HEK293T (cell line): ENCODE results near the gene DDX10.
A peak's percentile ranks its signal among the peaks of the same experiment; 100 is the strongest.
"Not testable (repeated sequence)": the region's sequence is repeated elsewhere in the genome, so short reads cannot be mapped to it uniquely, and the experiment has no call there.

Experiments
- CTCF ChIA-PET: fragments of 350-600 bp; formaldehyde crosslinking; extraction: SDS; loops from one replicate; lab custom pipeline; 2021; ENCODE audit warnings: antibody characterized with exemption, inconsistent platforms; lab: Yijun Ruan, JAX
- POLR2A ChIA-PET: fragments of 350-600 bp; formaldehyde crosslinking; extraction: SDS; loops from one replicate; lab custom pipeline; 2020; ENCODE audit warnings: antibody characterized with exemption, inconsistent platforms; lab: Yijun Ruan, JAX
- DNase-seq: peaks from one replicate; pipeline ENCODE4 v3.0.0; 2012; ENCODE audit warnings: mixed read lengths; ENCODE audit errors: extremely low spot score
- ARNT ChIP-seq: fragments of 450-650 bp; IDR thresholded peaks from 2 replicates; pipeline ENCODE4 v1.6.1; 2017; ENCODE audit warnings: mild to moderate bottlenecking
- BHLHE40 ChIP-seq: fragments of 450-650 bp; IDR thresholded peaks from 2 replicates; pipeline ENCODE4 v1.6.1; 2016; ENCODE audit warnings: mild to moderate bottlenecking, moderate library complexity, borderline replicate concordance
- CTBP1 ChIP-seq: fragments of 450-650 bp; IDR thresholded peaks from 2 replicates; pipeline ENCODE4 v1.6.1; 2016; ENCODE audit warnings: borderline replicate concordance
- ELF4 ChIP-seq: fragments of 450-650 bp; IDR thresholded peaks from 2 replicates; pipeline ENCODE4 v1.6.1; 2017; ENCODE audit warnings: antibody characterized with exemption
- FOXA1 ChIP-seq: fragments of 450-650 bp; IDR thresholded peaks from 2 replicates; pipeline ENCODE4 v1.6.1; 2016; ENCODE audit warnings: mild to moderate bottlenecking
- FOXK2 ChIP-seq: fragments of 450-650 bp; IDR thresholded peaks from 2 replicates; pipeline ENCODE4 v1.6.1; 2016; ENCODE audit warnings: mild to moderate bottlenecking
- FOXM1 ChIP-seq: fragments of 450-650 bp; IDR thresholded peaks from 2 replicates; pipeline ENCODE4 v1.6.1; 2017; ENCODE audit warnings: mild to moderate bottlenecking, borderline replicate concordance
- HDGF ChIP-seq: fragments of 450-650 bp; IDR thresholded peaks from 2 replicates; pipeline ENCODE4 v1.6.1; 2017; ENCODE audit warnings: antibody characterized with exemption, borderline replicate concordance
- L3MBTL2 ChIP-seq: fragments of 450-650 bp; conservative IDR thresholded peaks from 2 replicates; pipeline ENCODE4 v1.6.1; 2016; ENCODE audit warnings: mild to moderate bottlenecking
- LEF1 ChIP-seq: fragments of 450-650 bp; IDR thresholded peaks from 2 replicates; pipeline ENCODE4 v1.6.1; 2017; ENCODE audit warnings: mild to moderate bottlenecking, borderline replicate concordance
- NFRKB ChIP-seq: fragments of 450-650 bp; IDR thresholded peaks from 2 replicates; pipeline ENCODE4 v1.6.1; 2016; ENCODE audit warnings: mild to moderate bottlenecking, moderate library complexity
- SP1 ChIP-seq: fragments of 450-650 bp; IDR thresholded peaks from 2 replicates; pipeline ENCODE4 v1.6.1; 2017
- SUZ12 ChIP-seq: fragments of 450-650 bp; IDR thresholded peaks from 2 replicates; pipeline ENCODE4 v1.6.1; 2016; ENCODE audit warnings: mild to moderate bottlenecking
- TARDBP ChIP-seq: fragments of 450-650 bp; IDR thresholded peaks from 2 replicates; pipeline ENCODE4 v1.6.1; 2016
- ZNF384 ChIP-seq: fragments of 450-650 bp; IDR thresholded peaks from 2 replicates; pipeline ENCODE4 v1.6.1; 2016
- TF ChIP-seq, protein P1 (sequence below): fragments of 450-650 bp; IDR thresholded peaks from 2 replicates; pipeline ENCODE4 v1.6.1; 2016

Gene DDX10

DNA sequence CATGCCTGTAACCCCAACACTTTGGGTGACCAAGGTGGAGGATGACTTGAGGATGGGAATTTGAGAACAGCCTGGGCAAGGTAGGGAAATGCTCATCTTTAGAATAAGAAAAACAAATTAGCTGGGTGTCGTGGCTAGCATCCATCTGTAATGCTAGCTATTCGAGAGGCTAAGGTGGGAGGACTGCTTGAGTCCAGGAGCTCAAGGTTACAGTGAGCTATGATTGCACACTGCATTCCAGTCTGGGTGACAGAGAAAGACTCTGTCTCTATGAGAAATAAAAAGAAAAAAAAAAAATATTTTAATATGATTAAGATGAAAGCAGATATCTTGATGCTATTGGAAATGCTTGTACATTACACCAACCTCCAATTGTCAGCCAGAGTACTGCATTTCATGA, 28.6 kb upstream of the DDX10 start:
- no peak for TF ChIP-seq ARNT
- no peak for TF ChIP-seq NFRKB
- TF ChIP-seq FOXM1 = no peak
- TF ChIP-seq FOXK2 = no peak
- TF ChIP-seq SUZ12 = no peak
- no peak for TF ChIP-seq SP1
- TF ChIP-seq ELF4 = no peak
- TF ChIP-seq HDGF = no peak
- no peak for TF ChIP-seq ZNF384
- no peak for TF ChIP-seq TARDBP
- no peak for TF ChIP-seq LEF1
- ChIA-PET POLR2A (no interaction called here), CTCF (interaction anchor here (0.6 kb wide), 1 partner anchor 14 kb away, joined by 4 read pairs; no protein-coding TSS in a partner anchor)
- no peak for DNase-seq

DNA sequence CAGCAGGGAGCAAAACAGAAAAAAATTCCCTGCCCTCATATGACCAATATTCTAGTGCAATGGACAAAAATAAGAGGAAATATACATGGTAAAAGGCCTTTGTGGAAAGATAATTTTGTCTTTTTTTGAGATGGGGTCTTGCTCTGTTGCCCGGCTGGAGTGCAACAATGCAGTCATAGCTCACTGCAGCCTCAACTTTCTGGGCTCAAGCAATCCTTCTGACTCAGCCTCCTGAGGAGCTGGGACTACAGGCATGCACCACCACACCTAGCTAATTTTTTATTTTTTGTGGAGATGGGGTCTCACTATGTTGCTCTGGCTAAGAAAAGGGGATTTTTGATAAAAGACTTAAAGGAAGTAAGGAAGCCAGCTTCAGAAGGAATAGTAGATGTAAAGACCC, 25.7 kb upstream of the DDX10 start:
- no peak for DNase-seq
- ChIA-PET CTCF (no interaction called here), POLR2A (no interaction called here)
- TF ChIP-seq ARNT (no peak), LEF1 (no peak), SUZ12 (no peak)

- CTCF ChIA-PET, POLR2A ChIA-PET, DNase-seq: not testable (repeated sequence)
Observed at GRCh38 chr11:108641752-108642151, 23.1 kb upstream of the DDX10 start.

DNA sequence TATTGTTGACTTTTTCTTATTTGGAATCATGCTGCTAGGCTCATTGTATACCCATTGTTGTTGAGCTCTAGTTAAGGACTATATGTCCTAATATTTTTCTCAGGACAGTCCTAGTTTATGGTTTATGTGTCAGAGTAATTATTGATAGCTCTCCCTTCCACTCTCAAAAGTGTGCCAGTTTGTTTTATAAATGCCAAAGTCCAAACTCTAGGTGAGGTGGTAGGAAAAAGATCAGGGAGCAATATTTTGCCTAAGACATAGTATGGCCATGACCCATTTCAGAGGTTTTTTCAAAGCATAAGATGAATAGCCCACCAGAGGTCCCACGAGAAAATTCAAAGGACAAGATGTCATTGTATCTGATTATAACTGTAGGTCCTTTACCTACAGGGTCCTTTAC, 20.9 kb upstream of the DDX10 start:
- DNase-seq = no peak
- TF ChIP-seq BHLHE40 (no peak), SP1 (no peak), HDGF (no peak), SUZ12 (no peak), ZNF384 (no peak), CTBP1 (no peak), LEF1 (no peak), FOXM1 (no peak), ARNT (no peak), NFRKB (no peak), ELF4 (no peak), FOXK2 (no peak), FOXA1 (no peak), TARDBP (no peak), L3MBTL2 (no peak)
- TF ChIP-seq, protein P1, sequence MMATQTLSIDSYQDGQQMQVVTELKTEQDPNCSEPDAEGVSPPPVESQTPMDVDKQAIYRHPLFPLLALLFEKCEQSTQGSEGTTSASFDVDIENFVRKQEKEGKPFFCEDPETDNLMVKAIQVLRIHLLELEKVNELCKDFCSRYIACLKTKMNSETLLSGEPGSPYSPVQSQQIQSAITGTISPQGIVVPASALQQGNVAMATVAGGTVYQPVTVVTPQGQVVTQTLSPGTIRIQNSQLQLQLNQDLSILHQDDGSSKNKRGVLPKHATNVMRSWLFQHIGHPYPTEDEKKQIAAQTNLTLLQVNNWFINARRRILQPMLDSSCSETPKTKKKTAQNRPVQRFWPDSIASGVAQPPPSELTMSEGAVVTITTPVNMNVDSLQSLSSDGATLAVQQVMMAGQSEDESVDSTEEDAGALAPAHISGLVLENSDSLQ = no peak
- ChIA-PET CTCF (no interaction called here), POLR2A (no interaction called here)

DNA sequence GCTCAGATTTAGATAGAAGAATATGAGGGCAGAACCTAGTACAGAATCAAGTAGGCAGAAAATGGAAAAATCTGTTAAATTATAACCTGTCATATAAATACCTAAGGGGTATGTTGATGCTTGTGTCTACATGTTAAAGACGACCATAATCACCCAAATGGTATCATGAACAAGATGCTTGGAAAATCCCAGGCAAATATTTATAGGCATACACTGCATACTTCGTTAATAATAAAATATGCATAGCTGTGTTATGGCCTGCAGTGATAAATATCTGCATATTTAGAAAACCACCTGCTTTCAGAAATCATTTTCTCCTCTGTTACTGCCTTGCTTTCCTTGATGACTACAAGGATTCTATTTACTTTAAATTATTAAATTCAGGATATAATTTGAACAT, 18.9 kb upstream of the DDX10 start:
- TF ChIP-seq ELF4 (no peak), LEF1 (no peak), HDGF (no peak), CTBP1 (no peak), ARNT (no peak), BHLHE40 (no peak), FOXM1 (no peak), ZNF384 (no peak), SP1 (no peak), L3MBTL2 (no peak), FOXK2 (no peak), SUZ12 (no peak), TARDBP (no peak), FOXA1 (no peak), NFRKB (no peak)
- TF ChIP-seq, protein P1 = no peak
- ChIA-PET POLR2A (no interaction called here), CTCF (interaction anchor here (0.7 kb wide), 1 partner anchor 47 kb away, joined by 4 read pairs; no protein-coding TSS in a partner anchor)
- no peak for DNase-seq

- ChIA-PET POLR2A (no interaction called here), CTCF (interaction anchor here (1.4 kb wide), 1 partner anchor 59 kb away, joined by 3 read pairs; no protein-coding TSS in a partner anchor)
- no peak for DNase-seq
- TF ChIP-seq NFRKB (no peak), TARDBP (no peak), FOXA1 (no peak), HDGF (no peak), L3MBTL2 (no peak), SP1 (no peak), LEF1 (no peak)
Observed at GRCh38 chr11:108647387-108647700, 17.5 kb upstream of the DDX10 start.

DNA sequence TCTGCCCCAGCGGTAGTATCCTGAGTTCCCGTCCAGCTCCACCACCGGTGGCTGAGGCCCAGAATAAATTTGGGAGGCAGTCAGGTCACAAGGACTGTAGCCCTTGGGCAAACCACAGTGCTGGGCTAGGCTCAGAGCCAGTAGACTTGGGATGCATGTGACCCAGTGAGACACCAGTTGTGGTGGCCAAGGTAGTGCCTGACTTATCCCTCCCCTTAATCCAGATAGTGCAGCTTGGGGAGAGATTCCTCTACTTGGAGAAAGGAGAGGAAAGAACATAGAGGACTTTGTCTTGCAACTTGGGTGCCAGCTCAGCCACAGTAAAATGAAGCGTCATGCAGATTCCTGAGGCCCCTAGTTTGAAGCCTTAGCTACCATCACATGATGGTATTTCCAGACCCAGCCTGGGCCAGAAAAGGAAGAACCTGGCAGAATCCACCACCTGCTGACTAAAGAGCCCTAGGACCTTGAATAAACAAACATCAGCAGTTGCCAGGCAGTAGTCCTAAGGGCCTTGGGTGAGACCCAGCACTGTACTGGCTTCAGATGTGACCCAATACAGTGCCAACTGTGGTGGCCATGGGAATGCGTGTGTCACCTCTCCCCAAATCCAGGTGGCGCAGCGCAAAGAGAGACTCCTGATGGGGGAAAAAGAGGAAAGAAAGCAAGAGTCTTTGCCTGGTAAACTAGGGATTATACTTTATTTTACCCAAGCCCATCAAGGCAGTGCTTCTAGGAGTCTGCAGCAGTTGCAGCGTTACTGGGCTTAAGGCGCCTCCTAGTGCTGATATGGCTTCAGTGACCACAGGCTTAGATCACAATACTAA, 17.0 kb upstream of the DDX10 start:
- DNase-seq = peak; percentile 60
- POLR2A ChIA-PET = no interaction called here
- CTCF ChIA-PET = interaction anchor here (0.6 to 1.4 kb wide), 2 partner anchors 59 to 306 kb away, joined by 3 to 5 read pairs; no protein-coding TSS in a partner anchor
- TF ChIP-seq LEF1 (no peak), FOXM1 (no peak), TARDBP (no peak)
